ENCODE measurements around the gene FAM200B. TPM values are rescaled to one million over a fixed set of nuclear protein-coding genes. Genes with fewer than 3 reads are reported as not detected.

Gene FAM200B
- total and polyA plus RNA-seq, 2 of the 4 experiments (the other 2 are of a cell fraction) = 16.7 to 18.5 TPM

DNA sequence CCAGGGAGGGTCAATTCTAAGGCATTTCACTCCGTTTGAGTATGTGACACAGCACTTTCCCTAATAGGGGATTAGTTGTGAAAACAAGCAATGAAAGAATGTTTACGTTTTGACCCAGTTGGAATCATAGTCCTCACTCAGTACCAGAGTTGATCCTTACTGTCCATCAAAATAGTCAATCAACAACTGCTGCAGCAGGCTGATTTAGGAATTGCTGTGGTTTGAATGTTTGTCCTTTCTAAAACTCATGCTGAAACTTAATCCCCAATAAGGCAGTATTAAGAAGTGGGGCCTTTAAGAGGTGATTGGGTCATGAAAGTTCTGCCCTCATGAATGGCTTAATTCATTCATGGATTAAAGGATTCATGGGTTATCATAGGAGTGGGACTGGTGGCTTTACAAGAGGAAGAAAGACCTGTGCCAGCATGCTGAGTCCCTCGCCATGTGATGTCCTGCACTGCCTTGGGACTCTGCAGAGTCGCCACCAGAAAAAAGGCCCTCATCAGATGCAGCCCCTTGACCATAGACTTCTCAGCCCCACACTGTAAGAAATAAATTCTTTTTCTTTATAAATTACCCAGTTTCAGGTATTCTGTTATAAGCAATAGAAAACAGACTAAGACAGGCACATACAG is 23.4 kb upstream of the FAM200B start:
- Histone ChIP-seq H3K36me3 (ENCODE audit: control insufficient read depth, insufficient read depth, low read length) (no peaks in the 10 kb centered on the region), H2BK20ac (ENCODE audit: low read depth, low read length) (no peak overlapping the region), H3K9ac (ENCODE audit: low read depth, low read length) (no peak overlapping the region), H4K20me1 (ENCODE audit: insufficient read depth, low read length) (peaks cover 7% of the 10 kb centered on the region; the same call in 1 of the 2 replicates), H4K8ac (ENCODE audit: low read depth in 2 of 2, low read length in 2 of 2) (no peak overlapping the region), H3K14ac (replicated peaks; ENCODE audit: low read depth, low read length) (no peak overlapping the region), H3K4me1 (ENCODE audit: control insufficient read depth, insufficient read depth, low read length) (peaks cover 17% of the 10 kb centered on the region), H2AK5ac (ENCODE audit: low read depth, low read length) (no peak overlapping the region), H3K27me3 (ENCODE audit: control insufficient read depth, insufficient read depth, low read length) (no peaks in the 10 kb centered on the region), H3K79me1 (ENCODE audit: low read depth in 1 of 2, low read length in 2 of 2) (peaks cover 7 to 25% of the 10 kb centered on the region in 2 experiments; a peak in 3 of 4 replicates), H3K4ac (ENCODE audit: low read depth, low read length) (no peak overlapping the region), H4K91ac (ENCODE audit: insufficient read depth, low read depth, low read length) (no peak overlapping the region), H3K9me1 (ENCODE audit: insufficient read depth, low read length) (no peaks in the 10 kb centered on the region), H3K27ac (ENCODE audit: insufficient read depth, low read length) (no peak overlapping the region), H3K18ac (ENCODE audit: low read depth, low read length) (no peak overlapping the region; the same call in 1 of the 2 replicates), H3K4me2 (ENCODE audit: low read depth, low read length) (peak overlapping the region; percentile 20), H2BK5ac (ENCODE audit: low read depth, low read length, poor library complexity, severe bottlenecking) (no peak overlapping the region), H2BK120ac (ENCODE audit: low read depth, low read length) (no peak overlapping the region), H2AFZ (replicated peaks; ENCODE audit: low read length, poor library complexity) (no peak overlapping the region), H3K9me3 (ENCODE audit: control insufficient read depth, insufficient read depth, low read length) (no peaks in the 10 kb centered on the region), H4K5ac (ENCODE audit: low read depth, low read length) (no peak overlapping the region), H3K23ac (ENCODE audit: low read depth, low read length) (no peak overlapping the region), H2BK15ac (ENCODE audit: low read depth, low read length) (no peak overlapping the region; the same call in 2 of the 3 replicates), H2AK9ac (replicated peaks; ENCODE audit: low read depth, low read length, poor library complexity) (no peak overlapping the region), H3K4me3 (ENCODE audit: insufficient read depth, low read depth, low read length) (no peak overlapping the region), H3K56ac (ENCODE audit: extremely low read depth, insufficient read depth, low read length) (no peak overlapping the region)
- WGBS, 2 experiments (ENCODE audit: extremely low coverage in 2 of 2, insufficient read length in 1 of 2) = no CpG with 5 or more reads among the region's 4 CpGs
- no peak for DNase-seq
- in situ Hi-C loops (cut with MboI; ENCODE audit: low sequenced_read_pairs) (no loop called here), dilution Hi-C loops (cut with HindIII; ENCODE audit: low sequenced_read_pairs, unreplicated experiment) (no loop called here), intact Hi-C loops (cut with micrococcal nuclease) (no loop called here)
- no peak for TF ChIP-seq MAZ (IDR thresholded peaks at IDR 0.05; ENCODE audit: borderline replicate concordance, low read depth, low read length)
- TF ChIP-seq NFE2L2 (IDR thresholded peaks at IDR 0.05; ENCODE audit: low read depth, low read length) = peak; percentile 56; the same call in 1 of the 2 replicates
- POLR2A ChIA-PET (ENCODE audit: unreplicated experiment) = no interaction called here
- CTCF ChIA-PET = interaction anchor here (1.6 kb wide), 1 partner anchor 22 kb away, joined by 3 read pairs; no protein-coding TSS in a partner anchor
- no peak for ATAC-seq (ENCODE audit: low read depth)
- no TSS peak for BruUV-seq (replicated peaks)

Data from IMR-90 (cell line).